H9 (cell line): ENCODE results near the gene PTBP3. TPM values are rescaled to one million over a fixed set of nuclear protein-coding genes. Genes with fewer than 3 reads are reported as not detected.

Experiments
- DNase-seq: peaks from one replicate; pipeline ENCODE4 v3.0.0-alpha.2; 2017
- H2AFZ ChIP-seq: one replicate; pipeline ENCODE4 v1.6.1; 2013; ENCODE audit warnings: mild to moderate bottlenecking, low read length, control low read depth, moderate library complexity
- H2AK5ac ChIP-seq: 2 replicates; pipeline ENCODE4 v1.6.1; 2013; ENCODE audit warnings: low read length, control low read depth, mixed read lengths; ENCODE audit not compliant: insufficient read length
- H2BK120ac ChIP-seq: one replicate; pipeline ENCODE4 v1.6.1; 2013; ENCODE audit warnings: low read depth, mild to moderate bottlenecking, low read length, control low read depth, inconsistent platforms; ENCODE audit not compliant: poor library complexity, severe bottlenecking
- H2BK12ac ChIP-seq: 2 replicates; pipeline ENCODE4 v1.6.1; 2013; ENCODE audit warnings: low read length, control low read depth, mixed read lengths, low read depth; ENCODE audit not compliant: insufficient read length
- H2BK15ac ChIP-seq: 2 replicates; pipeline ENCODE4 v1.6.1; 2013; ENCODE audit warnings: low read depth, low read length, control low read depth
- H2BK20ac ChIP-seq: one replicate; pipeline ENCODE4 v1.6.1; 2013; ENCODE audit warnings: low read depth, mild to moderate bottlenecking, low read length, control low read depth, inconsistent platforms; ENCODE audit not compliant: poor library complexity, severe bottlenecking
- H2BK5ac ChIP-seq: 2 replicates; pipeline ENCODE4 v1.6.1; 2013; ENCODE audit warnings: low read length, control low read depth, mixed read lengths; ENCODE audit not compliant: insufficient read length
- H3K14ac ChIP-seq: 2 replicates; pipeline ENCODE4 v1.6.1; 2013; ENCODE audit warnings: low read length, control low read depth; ENCODE audit not compliant: insufficient read depth
- H3K18ac ChIP-seq: 2 replicates; pipeline ENCODE4 v1.6.1; 2013; ENCODE audit warnings: low read depth, mild to moderate bottlenecking, mixed read lengths, low read length, control low read depth; ENCODE audit not compliant: insufficient read length
- H3K23ac ChIP-seq: 2 replicates; pipeline ENCODE4 v1.6.1; 2013; ENCODE audit warnings: low read length, control low read depth, mixed read lengths, low read depth; ENCODE audit not compliant: insufficient read length
- H3K23me2 ChIP-seq: 2 replicates; pipeline ENCODE4 v1.6.1; 2013; ENCODE audit warnings: low read depth, mild to moderate bottlenecking, mixed read lengths, low read length, control low read depth; ENCODE audit not compliant: insufficient read length, poor library complexity, severe bottlenecking
- H3K27ac ChIP-seq: 2 replicates; pipeline ENCODE4 v1.5.1; 2013; ENCODE audit warnings: low read length, control low read depth, mixed read lengths, low read depth; ENCODE audit not compliant: insufficient read length
- H3K27me3 ChIP-seq: 2 replicates; pipeline ENCODE4 v1.6.1; 2013; ENCODE audit warnings: low read length, control low read depth, inconsistent platforms; ENCODE audit not compliant: insufficient read depth
- H3K4ac ChIP-seq: 2 replicates; pipeline ENCODE4 v1.6.1; 2013; ENCODE audit warnings: low read depth, mild to moderate bottlenecking, control low read depth, inconsistent platforms, low read length, moderate library complexity
- H3K4me1 ChIP-seq: 2 replicates; pipeline ENCODE4 v1.6.1; 2013; ENCODE audit warnings: low read length, control low read depth, inconsistent platforms; ENCODE audit not compliant: insufficient read depth
- H3K4me2 ChIP-seq: 2 replicates; pipeline ENCODE4 v1.6.1; 2013; ENCODE audit warnings: low read length, control low read depth, mixed read lengths; ENCODE audit not compliant: insufficient read length, insufficient read depth
- H3K56ac ChIP-seq: 2 replicates; pipeline ENCODE4 v1.6.1; 2013; ENCODE audit warnings: low read depth, mild to moderate bottlenecking, mixed read lengths, low read length, control low read depth; ENCODE audit not compliant: insufficient read length
- H3K79me1 ChIP-seq: 2 replicates; pipeline ENCODE4 v1.6.1; 2013; ENCODE audit warnings: low read depth, mild to moderate bottlenecking, moderate library complexity, low read length, control low read depth, inconsistent platforms; ENCODE audit not compliant: insufficient read depth, poor library complexity, severe bottlenecking
- H3K79me2 ChIP-seq: 2 replicates; pipeline ENCODE4 v1.6.1; 2013; ENCODE audit warnings: low read length, control low read depth, inconsistent platforms; ENCODE audit not compliant: insufficient read depth
- H3K9ac ChIP-seq: 2 replicates; pipeline ENCODE4 v1.6.1; 2013; ENCODE audit warnings: low read length, control low read depth, mixed read lengths; ENCODE audit not compliant: insufficient read length; ENCODE audit errors: extremely low read depth
- H3K9me3 ChIP-seq: one replicate; pipeline ENCODE4 v1.6.1; 2013; ENCODE audit warnings: low read depth, low read length, inconsistent platforms; ENCODE audit not compliant: control insufficient read depth
- H3T11ph ChIP-seq: one replicate; pipeline ENCODE4 v1.6.1; 2013; ENCODE audit warnings: mild to moderate bottlenecking, low read length, control low read depth, inconsistent platforms
- H4K20me1 ChIP-seq: one replicate; pipeline ENCODE4 v1.6.1; 2013; ENCODE audit not compliant: control insufficient read depth, insufficient read length, insufficient read depth
- H4K5ac ChIP-seq: 2 replicates; pipeline ENCODE4 v1.6.1; 2013; ENCODE audit warnings: low read depth, mild to moderate bottlenecking, mixed read lengths, low read length, control low read depth; ENCODE audit not compliant: insufficient read length
- H4K8ac ChIP-seq: replicated peaks from 2 replicates; pipeline ENCODE4 v1.6.1; 2013; ENCODE audit warnings: low read length, control low read depth, mixed read lengths, low read depth; ENCODE audit not compliant: insufficient read length
- H4K91ac ChIP-seq: 2 replicates; pipeline ENCODE4 v1.6.1; 2013; ENCODE audit warnings: low read depth, mild to moderate bottlenecking, moderate library complexity, mixed read lengths, low read length, control low read depth; ENCODE audit not compliant: insufficient read length
- H3K27ac Mint-ChIP-seq, 3 experiments: 2 replicates in 2 of 3; 3 replicates in 1 of 3; pipeline ENCODE4 v1.8.0; 2020 to 2021; ENCODE audit warnings: mixed read lengths in 3 of 3, mild to moderate bottlenecking in 1 of 3, moderate library complexity in 1 of 3
- H3K27me3 Mint-ChIP-seq: 2 replicates; pipeline ENCODE4 v1.8.0; 2021; ENCODE audit warnings: low read depth, mild to moderate bottlenecking, moderate library complexity, mixed read lengths
- H3K36me3 Mint-ChIP-seq, 3 experiments: 2 replicates in 2 of 3; 3 replicates in 1 of 3; pipeline ENCODE4 v1.8.0; 2020 to 2021; ENCODE audit warnings: low read depth in 3 of 3, mixed read lengths in 3 of 3; ENCODE audit not compliant: insufficient read depth in 1 of 3
- H3K4me1 Mint-ChIP-seq, 2 experiments: 2 replicates each; pipeline ENCODE4 v1.8.0; 2020; ENCODE audit warnings: mixed read lengths in 2 of 2
- H3K4me3 Mint-ChIP-seq, 2 experiments: 2 replicates in 1 of 2; 3 replicates in 1 of 2; pipeline ENCODE4 v1.8.0; 2020 to 2021; ENCODE audit warnings: mild to moderate bottlenecking in 2 of 2, mixed read lengths in 2 of 2, moderate library complexity in 1 of 2
- H3K9me3 Mint-ChIP-seq, 2 experiments: 2 replicates in 1 of 2; 3 replicates in 1 of 2; pipeline ENCODE4 v1.8.0; 2020; ENCODE audit warnings: mild to moderate bottlenecking in 2 of 2, mixed read lengths in 2 of 2, moderate library complexity in 1 of 2
- WGBS: extraction: QIAGEN DNeasy Blood & Tissue Kit; methylation state at CpG from one replicate; pipeline ENCODE4 v1.1.7; 2013; ENCODE audit warnings: missing lambda C conversion rate, low lambda C conversion rate, mixed read lengths; ENCODE audit not compliant: insufficient read length; ENCODE audit errors: extremely low coverage; 5-methylcytosine and 5-hydroxymethylcytosine counted together
- total RNA-seq: library from RNA; stranded (reverse); gene quantifications from 2 replicates; pipeline ENCODE4 v1.2.1, GENCODE V29; 2021
- TF ChIP-seq, protein P1 (sequence below): fragments of 200-600 bp; sonication (generic); conservative IDR thresholded peaks from 3 replicates; pipeline ENCODE4 v1.8.0; 2021; ENCODE audit warnings: antibody characterized with exemption, mild to moderate bottlenecking

Gene PTBP3
- total RNA-seq, 1 experiment from 2014 or later: 89.5 TPM

DNA sequence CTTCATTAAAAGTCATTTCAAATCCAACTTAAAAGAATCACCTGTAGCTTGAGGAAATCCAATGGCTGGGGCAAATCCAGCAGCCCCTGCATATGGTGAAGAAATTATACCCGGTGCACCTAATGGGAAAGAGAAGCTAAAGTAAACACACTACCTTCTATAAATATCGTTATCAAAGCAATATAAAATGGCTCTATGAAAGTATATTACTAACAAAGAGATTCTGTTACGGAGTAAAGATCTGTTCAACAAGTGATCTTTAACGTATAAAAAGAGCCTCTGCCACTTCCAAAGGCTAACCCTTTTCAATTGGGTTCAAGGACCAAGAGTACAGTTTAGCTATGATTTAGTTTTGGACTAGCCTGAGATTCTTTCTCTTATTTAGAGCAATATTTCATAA lies 98.6 kb downstream of the PTBP3 start:
- WGBS: no CpG with 5 or more reads among the region's 4 CpGs
- no peak overlapping the region for H4K8ac ChIP-seq
- DNase-seq: no peak
- H2BK120ac ChIP-seq: no peak overlapping the region
- H3K79me1 ChIP-seq: no peaks in the 10 kb centered on the region
- H3K14ac ChIP-seq: no peak overlapping the region
- no peak overlapping the region for H2BK5ac ChIP-seq
- H3K9ac ChIP-seq: no peak overlapping the region
- no peak overlapping the region for H2BK15ac ChIP-seq
- H3K23ac ChIP-seq: no peak overlapping the region
- no peaks in the 10 kb centered on the region for H3K27me3 Mint-ChIP-seq
- H3K9me3 Mint-ChIP-seq: no peaks in the 10 kb centered on the region
- H3K4me2 ChIP-seq: no peak overlapping the region
- H3K4me1 Mint-ChIP-seq: peaks cover 0 to 9% of the 10 kb centered on the region in 2 experiments; a peak in 2 of 4 replicates
- no peak overlapping the region for H2AFZ ChIP-seq
- no peak overlapping the region for H3K56ac ChIP-seq
- no peaks in the 10 kb centered on the region for H3K27me3 ChIP-seq
- no peak overlapping the region for H2AK5ac ChIP-seq
- H4K20me1 ChIP-seq: no peaks in the 10 kb centered on the region
- no peaks in the 10 kb centered on the region for H3K9me3 ChIP-seq
- H3K79me2 ChIP-seq: no peaks in the 10 kb centered on the region
- H3K36me3 Mint-ChIP-seq: peaks cover 0 to 17% (median 11%) of the 10 kb centered on the region in 3 experiments; a peak in 5 of 7 replicates
- H3T11ph ChIP-seq: no peak overlapping the region
- H2BK20ac ChIP-seq: no peak overlapping the region
- no peak overlapping the region for H3K18ac ChIP-seq
- no peaks in the 10 kb centered on the region for H3K4me1 ChIP-seq
- H3K4ac ChIP-seq: no peak overlapping the region
- no peak overlapping the region for H4K91ac ChIP-seq
- H3K27ac Mint-ChIP-seq: no peak overlapping the region
- TF ChIP-seq, protein P1, sequence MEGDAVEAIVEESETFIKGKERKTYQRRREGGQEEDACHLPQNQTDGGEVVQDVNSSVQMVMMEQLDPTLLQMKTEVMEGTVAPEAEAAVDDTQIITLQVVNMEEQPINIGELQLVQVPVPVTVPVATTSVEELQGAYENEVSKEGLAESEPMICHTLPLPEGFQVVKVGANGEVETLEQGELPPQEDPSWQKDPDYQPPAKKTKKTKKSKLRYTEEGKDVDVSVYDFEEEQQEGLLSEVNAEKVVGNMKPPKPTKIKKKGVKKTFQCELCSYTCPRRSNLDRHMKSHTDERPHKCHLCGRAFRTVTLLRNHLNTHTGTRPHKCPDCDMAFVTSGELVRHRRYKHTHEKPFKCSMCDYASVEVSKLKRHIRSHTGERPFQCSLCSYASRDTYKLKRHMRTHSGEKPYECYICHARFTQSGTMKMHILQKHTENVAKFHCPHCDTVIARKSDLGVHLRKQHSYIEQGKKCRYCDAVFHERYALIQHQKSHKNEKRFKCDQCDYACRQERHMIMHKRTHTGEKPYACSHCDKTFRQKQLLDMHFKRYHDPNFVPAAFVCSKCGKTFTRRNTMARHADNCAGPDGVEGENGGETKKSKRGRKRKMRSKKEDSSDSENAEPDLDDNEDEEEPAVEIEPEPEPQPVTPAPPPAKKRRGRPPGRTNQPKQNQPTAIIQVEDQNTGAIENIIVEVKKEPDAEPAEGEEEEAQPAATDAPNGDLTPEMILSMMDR: no peak
- no peak overlapping the region for H3K4me3 Mint-ChIP-seq
- no peaks in the 10 kb centered on the region for H3K23me2 ChIP-seq
- no peak overlapping the region for H2BK12ac ChIP-seq
- no peak overlapping the region for H3K27ac ChIP-seq
- H4K5ac ChIP-seq: no peak overlapping the region
